Osteocyte (in vitro differentiated cells): Measurements from ENCODE around the gene CMTM7. TPM values are rescaled to one million over a fixed set of nuclear protein-coding genes. Genes with fewer than 3 reads are reported as not detected.
"Not testable (repeated sequence)": the region's sequence is repeated elsewhere in the genome, so short reads cannot be mapped to it uniquely, and the experiment has no call there.

Experiments used
- DNase-seq: peaks from one replicate; pipeline ENCODE4 v3.0.0; 2021; ENCODE audit warnings: mixed read lengths; ENCODE audit not compliant: unreplicated experiment; ENCODE audit errors: extremely low spot score
- H3K27ac Mint-ChIP-seq: one replicate; pipeline ENCODE4 v1.8.0; 2021; ENCODE audit warnings: mild to moderate bottlenecking, mixed read lengths; ENCODE audit not compliant: unreplicated experiment
- H3K27me3 Mint-ChIP-seq: one replicate; pipeline ENCODE4 v1.8.0; 2021; ENCODE audit warnings: mixed read lengths; ENCODE audit not compliant: unreplicated experiment
- H3K36me3 Mint-ChIP-seq: one replicate; pipeline ENCODE4 v1.8.0; 2021; ENCODE audit warnings: mixed read lengths; ENCODE audit not compliant: unreplicated experiment
- H3K4me1 Mint-ChIP-seq: one replicate; pipeline ENCODE4 v1.8.0; 2021; ENCODE audit warnings: mixed read lengths; ENCODE audit not compliant: unreplicated experiment
- H3K4me3 Mint-ChIP-seq: one replicate; pipeline ENCODE4 v1.8.0; 2021; ENCODE audit warnings: mild to moderate bottlenecking, moderate library complexity, mixed read lengths; ENCODE audit not compliant: unreplicated experiment
- H3K9me3 Mint-ChIP-seq: one replicate; pipeline ENCODE4 v1.8.0; 2021; ENCODE audit warnings: mixed read lengths; ENCODE audit not compliant: unreplicated experiment
- total RNA-seq: library from RNA; stranded (reverse); gene quantifications from 2 replicates; pipeline ENCODE4 v1.2.1, GENCODE V29; 2021
- TF ChIP-seq, protein P1 (sequence below): fragments of 200-600 bp; sonication (generic); IDR thresholded peaks from 2 replicates; pipeline ENCODE4 v1.5.0; 2021; ENCODE audit warnings: antibody characterized with exemption, mild to moderate bottlenecking, moderate library complexity

The CMTM7 gene
- total RNA-seq, 1 donor from 2014 or later, result 17.8 TPM

DNA sequence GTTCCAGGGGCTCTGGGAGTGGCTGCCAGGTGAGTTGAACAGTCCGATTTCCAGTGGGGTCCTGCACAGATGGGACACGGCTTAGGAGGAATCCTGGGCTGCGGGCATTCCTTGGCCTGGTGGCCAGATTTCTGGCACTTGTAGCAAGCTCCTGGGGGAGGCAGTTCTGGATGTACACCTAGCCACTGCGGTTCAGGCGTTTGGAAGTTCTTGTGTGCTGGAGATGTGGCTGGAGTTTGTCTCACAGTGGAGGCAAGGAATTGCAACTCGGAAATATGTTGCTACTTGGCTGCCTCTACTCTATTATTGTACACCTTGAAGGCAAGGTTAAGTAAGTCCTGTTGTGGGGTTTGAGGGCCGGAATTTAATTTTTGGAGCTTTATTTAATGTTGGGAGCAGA lies 73.1 kb downstream of the CMTM7 start:
- H3K27me3 Mint-ChIP-seq, H3K4me3 Mint-ChIP-seq, H3K9me3 Mint-ChIP-seq, H3K27ac Mint-ChIP-seq, H3K36me3 Mint-ChIP-seq, DNase-seq: not testable (repeated sequence)
- peaks cover 22% of the 10 kb centered on the region for H3K4me1 Mint-ChIP-seq

DNA sequence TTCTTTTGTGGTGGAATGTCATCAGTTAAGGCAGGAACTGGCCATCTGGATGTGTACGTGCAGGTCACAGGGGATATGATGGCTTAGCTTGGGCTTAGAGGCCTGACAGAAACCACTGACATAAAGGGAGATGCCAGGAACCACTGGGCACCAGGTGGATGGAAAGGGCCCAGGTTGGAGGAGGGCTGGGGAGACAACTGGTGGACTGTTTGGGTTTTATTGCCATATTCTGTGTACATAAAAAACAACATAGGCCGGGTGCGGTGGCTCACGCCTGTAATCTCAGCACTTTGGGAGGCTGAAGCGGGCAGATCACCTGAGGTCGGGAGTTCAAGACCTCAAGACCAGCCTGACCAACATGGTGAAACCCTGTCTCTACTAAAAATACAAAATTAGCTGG lies 75.2 kb downstream of the CMTM7 start:
- DNase-seq, result peak; percentile 70
- H3K27ac Mint-ChIP-seq, H3K4me3 Mint-ChIP-seq, H3K36me3 Mint-ChIP-seq, H3K9me3 Mint-ChIP-seq, H3K27me3 Mint-ChIP-seq: not testable (repeated sequence)
- H3K4me1 Mint-ChIP-seq, result peaks cover 29% of the 10 kb centered on the region

DNA sequence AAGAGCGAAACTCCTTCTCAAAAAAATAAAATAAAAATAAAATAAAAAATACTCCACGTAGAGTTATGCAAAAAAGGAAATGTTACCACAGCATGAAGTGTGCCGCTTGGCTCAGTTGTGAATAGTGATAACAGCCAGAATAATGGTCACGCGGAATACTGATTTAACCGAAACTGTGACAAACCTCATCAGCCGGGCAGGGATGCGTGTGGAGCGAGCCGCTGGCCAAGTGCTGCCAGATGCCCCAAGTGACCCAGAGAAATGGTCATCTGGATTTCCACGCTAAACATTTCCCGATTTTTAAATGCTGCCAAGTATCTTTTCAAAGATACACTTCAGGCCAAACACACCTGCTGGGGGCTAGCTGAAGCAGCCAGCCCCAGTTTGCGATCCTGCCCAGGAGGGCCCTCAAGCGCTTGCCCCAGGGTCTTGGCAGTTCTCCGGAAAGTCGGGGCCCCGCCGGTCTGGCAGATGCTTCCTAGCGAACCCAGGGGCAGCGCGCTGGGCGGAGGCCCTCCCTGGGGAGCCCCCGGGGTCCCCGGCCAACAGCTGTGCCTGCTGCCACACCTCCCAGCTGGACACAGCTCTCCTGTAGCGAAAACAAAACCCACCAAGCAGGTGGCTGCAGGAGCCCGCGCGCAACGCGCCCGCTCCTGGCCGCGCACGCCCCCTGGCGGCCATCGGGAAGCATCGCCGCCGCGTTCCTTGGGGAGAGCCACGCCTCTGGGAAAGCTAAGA lies 75.8 kb downstream of the CMTM7 start:
- DNase-seq, result peak; percentile 91
- Mint-ChIP-seq H3K4me1 (peaks cover 29% of the 10 kb centered on the region), H3K27me3 (no peaks in the 10 kb centered on the region), H3K36me3 (peaks cover 9% of the 10 kb centered on the region), H3K4me3 (peak overlapping the region; percentile 36), H3K27ac (no peak overlapping the region), H3K9me3 (no peaks in the 10 kb centered on the region)
- TF ChIP-seq, protein P1, sequence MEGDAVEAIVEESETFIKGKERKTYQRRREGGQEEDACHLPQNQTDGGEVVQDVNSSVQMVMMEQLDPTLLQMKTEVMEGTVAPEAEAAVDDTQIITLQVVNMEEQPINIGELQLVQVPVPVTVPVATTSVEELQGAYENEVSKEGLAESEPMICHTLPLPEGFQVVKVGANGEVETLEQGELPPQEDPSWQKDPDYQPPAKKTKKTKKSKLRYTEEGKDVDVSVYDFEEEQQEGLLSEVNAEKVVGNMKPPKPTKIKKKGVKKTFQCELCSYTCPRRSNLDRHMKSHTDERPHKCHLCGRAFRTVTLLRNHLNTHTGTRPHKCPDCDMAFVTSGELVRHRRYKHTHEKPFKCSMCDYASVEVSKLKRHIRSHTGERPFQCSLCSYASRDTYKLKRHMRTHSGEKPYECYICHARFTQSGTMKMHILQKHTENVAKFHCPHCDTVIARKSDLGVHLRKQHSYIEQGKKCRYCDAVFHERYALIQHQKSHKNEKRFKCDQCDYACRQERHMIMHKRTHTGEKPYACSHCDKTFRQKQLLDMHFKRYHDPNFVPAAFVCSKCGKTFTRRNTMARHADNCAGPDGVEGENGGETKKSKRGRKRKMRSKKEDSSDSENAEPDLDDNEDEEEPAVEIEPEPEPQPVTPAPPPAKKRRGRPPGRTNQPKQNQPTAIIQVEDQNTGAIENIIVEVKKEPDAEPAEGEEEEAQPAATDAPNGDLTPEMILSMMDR, result peak; percentile 100

DNA sequence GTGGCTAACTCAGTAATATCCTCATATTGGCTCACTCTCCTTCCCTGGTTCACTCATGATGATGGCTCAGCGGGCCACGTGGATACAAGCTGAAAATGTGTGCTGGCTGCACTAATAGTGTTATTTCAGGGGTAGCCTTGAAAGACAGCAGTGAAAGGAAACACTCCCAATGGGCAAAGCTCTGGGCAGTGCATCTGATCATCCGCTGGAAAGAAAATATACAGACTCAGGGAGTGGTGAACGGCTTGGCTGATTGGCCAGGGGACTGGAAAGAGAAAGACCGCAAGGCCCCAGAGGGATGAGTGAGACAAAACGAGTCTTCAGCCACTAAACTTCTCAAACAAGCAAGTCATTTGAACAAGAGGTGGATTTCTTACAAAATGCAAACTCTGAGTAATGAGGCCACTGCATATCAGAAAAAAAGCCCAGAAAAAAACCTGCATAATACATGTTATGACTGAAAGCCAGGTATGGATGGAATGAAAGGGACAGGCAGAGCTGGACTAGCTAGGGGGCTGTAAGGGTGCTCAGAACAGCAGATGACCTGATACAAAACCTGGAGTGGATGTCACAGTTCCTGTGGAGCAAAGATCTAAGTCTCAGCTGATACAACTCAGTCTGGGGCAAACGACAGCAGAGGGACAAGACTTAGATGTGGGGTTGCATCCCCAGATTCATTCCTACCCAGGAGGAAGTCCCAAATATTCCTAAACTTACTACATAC lies 77.7 kb downstream of the CMTM7 start:
- H3K36me3 Mint-ChIP-seq, result peaks cover 10% of the 10 kb centered on the region
- no peaks in the 10 kb centered on the region for H3K27me3 Mint-ChIP-seq
- H3K27ac Mint-ChIP-seq, result peak overlapping the region; percentile 57
- DNase-seq, result peak; percentile 51
- peaks cover 29% of the 10 kb centered on the region for H3K4me1 Mint-ChIP-seq
- no peak overlapping the region for H3K4me3 Mint-ChIP-seq
- no peaks in the 10 kb centered on the region for H3K9me3 Mint-ChIP-seq
- TF ChIP-seq, protein P1, result no peak

DNA sequence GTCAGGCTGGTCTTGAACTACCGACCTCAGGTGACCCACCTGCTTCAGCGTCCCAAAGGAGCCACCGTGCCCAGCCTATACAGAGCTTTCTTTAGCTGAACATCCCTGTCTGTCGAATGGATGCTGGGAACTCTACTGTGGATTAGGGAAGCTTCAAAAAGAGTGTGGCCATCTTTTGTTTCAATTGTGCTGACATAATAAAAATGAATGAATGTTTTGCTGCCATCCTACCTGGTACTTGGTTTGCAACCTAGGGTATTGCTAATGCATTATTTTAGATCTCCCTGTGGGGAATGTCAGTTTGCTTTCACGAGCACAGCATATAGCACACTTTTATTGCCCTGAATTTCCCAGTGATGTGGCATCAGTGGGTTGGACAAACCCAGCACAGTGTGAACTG lies 78.7 kb downstream of the CMTM7 start:
- H3K27ac Mint-ChIP-seq, result peak overlapping the region; percentile 41
- no peak overlapping the region for H3K4me3 Mint-ChIP-seq
- H3K4me1 Mint-ChIP-seq, result peaks cover 29% of the 10 kb centered on the region
- TF ChIP-seq, protein P1, result no peak
- peak; percentile 48 for DNase-seq
- peaks cover 15% of the 10 kb centered on the region for H3K36me3 Mint-ChIP-seq
- no peaks in the 10 kb centered on the region for H3K27me3 Mint-ChIP-seq
- no peaks in the 10 kb centered on the region for H3K9me3 Mint-ChIP-seq

DNA sequence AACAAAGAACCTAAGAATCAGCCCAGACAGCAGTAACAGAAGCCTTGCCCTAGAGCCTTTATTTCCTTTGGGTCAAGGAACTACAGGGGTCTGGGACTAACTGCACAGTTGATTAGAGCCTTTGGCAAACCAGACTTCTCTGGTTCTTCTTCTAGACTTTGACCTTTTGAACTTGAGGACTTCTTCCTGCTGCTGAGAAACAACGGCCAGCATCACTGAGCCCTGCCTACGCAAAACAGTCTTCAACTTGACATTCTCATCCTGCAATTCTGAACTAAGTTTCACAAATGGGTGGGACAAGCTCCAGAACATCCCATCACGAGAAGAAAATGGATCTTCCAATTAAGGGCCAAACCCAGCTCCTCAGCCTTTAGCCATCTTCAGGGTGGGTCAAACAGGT lies 79.6 kb downstream of the CMTM7 start:
- peaks cover 18% of the 10 kb centered on the region for H3K36me3 Mint-ChIP-seq
- no peak for DNase-seq
- H3K4me1 Mint-ChIP-seq, result peaks cover 29% of the 10 kb centered on the region
- H3K27ac Mint-ChIP-seq, result no peak overlapping the region
- H3K9me3 Mint-ChIP-seq, result no peaks in the 10 kb centered on the region
- no peak overlapping the region for H3K4me3 Mint-ChIP-seq
- TF ChIP-seq, protein P1, result no peak
- H3K27me3 Mint-ChIP-seq, result no peaks in the 10 kb centered on the region

DNA sequence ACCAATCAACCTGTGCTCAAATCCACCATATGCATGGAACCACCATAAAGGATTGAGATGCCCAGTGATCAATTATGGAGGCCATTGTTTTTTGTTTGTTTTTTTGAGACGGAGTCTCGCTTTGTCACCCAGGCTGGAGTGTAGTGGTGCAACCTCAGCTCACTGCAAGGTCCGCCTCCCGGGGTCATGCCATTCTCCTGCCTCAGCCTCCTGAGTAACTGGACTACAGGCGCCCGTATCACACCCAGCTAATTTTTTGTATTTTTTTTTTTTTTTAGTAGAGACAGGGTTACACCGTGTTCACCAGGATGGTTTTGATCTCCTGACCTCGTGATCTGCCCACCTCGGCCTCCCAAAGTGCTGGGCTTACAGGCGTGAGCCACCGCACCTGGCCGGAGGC lies 80.5 kb downstream of the CMTM7 start:
- H3K4me3 Mint-ChIP-seq, result not testable (repeated sequence)
- peak; percentile 42 for DNase-seq

More for the DNA sequence above, 80.5 kb downstream of the CMTM7 start:
- not testable (repeated sequence) for H3K9me3 Mint-ChIP-seq, H3K27ac Mint-ChIP-seq, H3K27me3 Mint-ChIP-seq
- Mint-ChIP-seq H3K4me1 (peaks cover 29% of the 10 kb centered on the region), H3K36me3 (peaks cover 20% of the 10 kb centered on the region)
